HepG2 (cell line): ENCODE results near the gene PRCD. TPM values are rescaled to one million over a fixed set of nuclear protein-coding genes. Genes with fewer than 3 reads are reported as not detected.

ENCODE experiments used
- CHCHD3 ChIP-seq: sonication (generic); formaldehyde crosslinking; IDR thresholded peaks from 2 replicates; pipeline ENCODE4 v1.8.0; 2022; ENCODE audit warnings: mild to moderate bottlenecking, missing genetic modification reagents, moderate library complexity
- GATAD2A ChIP-seq: IDR thresholded peaks from 2 replicates; pipeline ENCODE4 v1.6.1; 2016
- HNRNPK ChIP-seq: fragments of 200-400 bp; formaldehyde crosslinking; IDR thresholded peaks from 2 replicates; pipeline ENCODE4 v1.6.1; 2018; ENCODE audit warnings: low read length, low read depth, moderate library complexity, mild to moderate bottlenecking; ENCODE audit not compliant: poor library complexity, severe bottlenecking
- HNRNPUL1 ChIP-seq: fragments of 200-400 bp; formaldehyde crosslinking; IDR thresholded peaks from 2 replicates; pipeline ENCODE4 v1.6.1; 2017; ENCODE audit warnings: low read depth, mild to moderate bottlenecking, low read length, moderate library complexity
- MLXIP ChIP-seq: sonication (generic); formaldehyde crosslinking; IDR thresholded peaks from 2 replicates; pipeline ENCODE4 v1.9.0; 2021; ENCODE audit warnings: missing genetic modification reagents, borderline replicate concordance
- NFKB2 ChIP-seq: sonication (generic); formaldehyde crosslinking; IDR thresholded peaks from 2 replicates; pipeline ENCODE4 v1.4.0; 2020; ENCODE audit warnings: missing genetic modification reagents, borderline replicate concordance
- SIX1 ChIP-seq: sonication (generic); formaldehyde crosslinking; IDR thresholded peaks from 2 replicates; pipeline ENCODE4 v1.4.0; 2020; ENCODE audit warnings: missing genetic modification reagents, borderline replicate concordance
- SMARCC2 ChIP-seq: fragments of 450-650 bp; IDR thresholded peaks from 2 replicates; pipeline ENCODE4 v1.6.1; 2017; ENCODE audit warnings: antibody characterized with exemption, mild to moderate bottlenecking
- TBP ChIP-seq: sonication (generic); formaldehyde crosslinking; IDR thresholded peaks from 2 replicates; pipeline ENCODE4 v1.5.0; 2020; ENCODE audit warnings: missing genetic modification reagents
- ZMAT3 ChIP-seq: sonication (generic); formaldehyde crosslinking; conservative IDR thresholded peaks from 2 replicates; pipeline ENCODE4 v1.7.0; 2021; ENCODE audit warnings: missing genetic modification reagents
- ZNF274 ChIP-seq: sonication (generic); formaldehyde crosslinking; IDR thresholded peaks from 2 replicates; pipeline ENCODE4 v1.5.1; 2020; ENCODE audit warnings: mild to moderate bottlenecking, missing genetic modification reagents
- ZNF598 ChIP-seq: sonication (generic); formaldehyde crosslinking; IDR thresholded peaks from 2 replicates; pipeline ENCODE4 v1.5.1; 2020; ENCODE audit warnings: mild to moderate bottlenecking, missing genetic modification reagents, borderline replicate concordance
- ZNF788 ChIP-seq: sonication (generic); formaldehyde crosslinking; IDR thresholded peaks from 2 replicates; pipeline ENCODE4 v1.5.0; 2020; ENCODE audit warnings: mild to moderate bottlenecking, missing genetic modification reagents, borderline replicate concordance
- polyA plus RNA-seq, 8 experiments: library from polyadenylated mRNA; depleted of rRNA in 3 of 8; stranded (reverse) in 7 of 8; unstranded in 1 of 8; fragments of >200 nt; fragmentation: Illumina TruSeq in 4 of 8; extraction: Trizol in 4 of 8; gene quantifications; 2 replicates each; pipeline versions ENCODE4 v1.2.1 to v1.2.3, GENCODE V29; 2011 to 2016; ENCODE audit warnings: low read depth in 4 of 8, missing spikeins in 1 of 8, mixed read lengths in 1 of 8; ENCODE audit not compliant: insufficient read depth in 1 of 8
- total RNA-seq, 5 experiments: library from RNA; depleted of rRNA; stranded (reverse); fragments of >200 nt; fragmentation: Illumina TruSeq; extraction: Trizol; gene quantifications; 2 replicates each; pipeline ENCODE4 v1.2.3, GENCODE V29; 2016; ENCODE audit warnings: low read depth in 1 of 5

The PRCD gene
- total and polyA plus RNA-seq, 2 of the 13 experiments (the other 11 are each of a cell fraction or from before 2014, with no cell fraction given), result 0.51 TPM; not detected in 1

- TF ChIP-seq MLXIP (CRISPR knock-in tag), result no peak
- TF ChIP-seq NFKB2 (CRISPR knock-in tag), result no peak
- TF ChIP-seq HNRNPUL1, result no peak
- TF ChIP-seq SMARCC2, result no peak
- TF ChIP-seq ZNF274 (CRISPR knock-in tag), result no peak
- TF ChIP-seq HNRNPK, result no peak
- 0 out of 2 replicates have a peak, but pooled peaks have one; percentile 7 for TF ChIP-seq SIX1
- no peak for TF ChIP-seq ZNF788 (CRISPR knock-in tag)
- TF ChIP-seq TBP (CRISPR knock-in tag), result no peak
- TF ChIP-seq ZMAT3 (CRISPR knock-in tag), result no peak
- no peak for TF ChIP-seq CHCHD3 (CRISPR knock-in tag)
- no peak for TF ChIP-seq GATAD2A
- TF ChIP-seq ZNF598, result peak; percentile 2; the same call in 1 of the 2 replicates
These were observed 6.8 kb downstream of the PRCD start (continued) for GRCh38 chr17:76546556-76547182.
